IPS-18c (cell line): ENCODE results near the gene MCM10.
"Not testable (repeated sequence)": the region's sequence is repeated elsewhere in the genome, so short reads cannot be mapped to it uniquely, and the experiment has no call there.

Source experiments
- H3K4me3 ChIP-seq: 2 replicates; pipeline ENCODE4 v1.7.0; 2013; ENCODE audit warnings: low read depth, mild to moderate bottlenecking, low read length, moderate library complexity; ENCODE audit not compliant: insufficient read depth
- H3K9me3 ChIP-seq: one replicate; pipeline ENCODE4 v1.6.1; 2013; ENCODE audit warnings: mild to moderate bottlenecking, low read length, moderate library complexity; ENCODE audit not compliant: control insufficient read depth, insufficient read depth

The MCM10 gene

DNA sequence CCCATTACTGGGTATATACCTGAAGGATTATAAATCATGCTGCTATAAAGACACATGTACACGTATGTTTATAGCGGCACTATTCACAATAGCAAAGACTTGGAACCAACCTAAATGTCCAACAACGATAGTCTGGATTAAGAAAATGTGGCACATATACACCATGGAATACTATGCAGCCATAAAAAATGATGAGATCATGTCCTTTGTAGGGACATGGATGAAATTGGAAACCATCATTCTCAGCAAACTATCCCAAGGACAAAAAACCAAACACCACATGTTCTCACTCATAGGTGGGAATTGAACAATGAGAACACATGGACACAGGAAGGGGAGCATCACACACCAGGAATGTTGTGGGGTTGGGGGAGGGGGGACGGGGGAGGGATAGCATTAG, 5.5 kb upstream of the MCM10 start:
- H3K9me3 ChIP-seq, H3K4me3 ChIP-seq: not testable (repeated sequence)

DNA sequence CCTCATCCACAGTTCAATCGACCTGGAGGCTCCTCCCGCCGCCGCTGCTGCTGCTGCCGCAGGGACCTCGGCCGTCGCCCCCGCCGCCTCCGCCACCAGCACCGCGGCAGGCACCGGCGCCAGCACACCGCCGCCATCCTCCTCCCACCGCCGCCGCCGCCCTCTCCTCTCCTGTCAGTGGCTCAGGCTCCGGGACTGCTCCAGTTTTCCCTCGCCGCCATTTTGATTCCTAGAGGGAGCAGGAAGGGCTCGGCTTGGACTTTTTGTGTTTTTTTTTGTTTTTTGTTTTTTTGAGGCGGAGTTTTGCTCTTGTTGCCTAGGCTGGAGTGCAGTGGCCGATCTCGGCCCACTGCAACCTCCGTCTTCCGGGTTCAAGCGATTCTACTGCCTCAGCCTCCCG, 3.0 kb upstream of the MCM10 start:
- no peaks in the 10 kb centered on the region for H3K9me3 ChIP-seq
- H3K4me3 ChIP-seq = no peak overlapping the region

DNA sequence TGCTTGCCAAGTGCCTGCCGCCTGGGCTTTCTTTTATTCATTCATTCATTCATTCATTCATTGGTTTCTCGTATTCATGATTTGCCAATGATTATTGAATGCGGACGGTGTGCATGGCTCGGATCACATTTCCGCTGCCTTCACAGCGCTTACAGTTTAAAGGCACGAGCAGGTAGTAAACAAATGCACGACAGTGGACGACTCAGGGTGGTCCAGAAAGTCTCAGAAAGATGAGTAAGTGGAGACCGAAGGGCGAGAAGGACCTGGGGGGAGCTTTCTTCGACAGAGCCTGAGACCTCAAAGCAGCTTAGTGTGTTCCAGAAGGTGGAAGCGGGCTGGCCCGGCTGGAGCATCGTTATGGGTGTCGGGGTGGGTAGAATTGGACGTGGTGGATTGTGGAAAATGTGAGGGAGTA, 506 bp downstream of the MCM10 start:
- H3K4me3 ChIP-seq = peak overlapping the region; percentile 94
- no peaks in the 10 kb centered on the region for H3K9me3 ChIP-seq

DNA sequence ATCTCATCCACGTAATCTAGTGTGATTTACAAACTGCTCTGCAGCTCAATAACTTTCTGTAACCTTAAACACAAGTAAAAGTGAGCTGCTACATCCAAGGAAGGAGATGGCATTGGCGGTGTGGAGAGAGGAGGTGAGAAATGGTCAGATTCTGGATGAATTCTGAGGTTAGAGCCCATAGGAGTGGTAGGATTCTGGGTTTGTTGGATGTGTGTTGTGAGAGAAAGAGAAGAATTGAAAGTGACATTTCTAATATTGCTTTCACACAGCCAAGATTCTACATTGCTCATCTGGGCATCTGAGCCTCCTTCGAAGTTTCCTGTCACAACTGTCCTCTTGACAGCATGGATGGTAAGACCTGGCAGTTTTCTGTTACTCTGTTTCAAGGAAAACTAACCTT, 2.5 kb downstream of the MCM10 start:
- H3K9me3 ChIP-seq = no peaks in the 10 kb centered on the region
- H3K4me3 ChIP-seq = no peak overlapping the region

DNA sequence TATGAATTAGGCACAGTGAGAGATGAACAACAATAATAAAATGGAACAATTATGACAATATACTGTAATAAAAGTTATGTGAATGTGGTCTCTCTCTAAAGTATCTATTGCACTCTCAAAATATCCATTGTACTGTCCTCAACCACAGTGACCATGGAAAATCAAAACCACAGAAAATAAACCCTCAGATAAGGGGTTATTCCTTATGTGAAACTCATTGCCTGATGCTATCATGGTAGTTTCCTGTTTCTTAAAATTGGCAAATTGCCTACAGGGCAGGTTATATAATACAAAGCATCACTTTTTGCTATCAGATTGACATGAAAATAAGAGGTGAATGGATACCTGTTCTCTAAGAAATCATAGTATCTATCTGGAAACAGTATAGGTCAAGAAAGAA, 3.8 kb downstream of the MCM10 start:
- Histone ChIP-seq H3K4me3 (no peak overlapping the region), H3K9me3 (no peaks in the 10 kb centered on the region)

DNA sequence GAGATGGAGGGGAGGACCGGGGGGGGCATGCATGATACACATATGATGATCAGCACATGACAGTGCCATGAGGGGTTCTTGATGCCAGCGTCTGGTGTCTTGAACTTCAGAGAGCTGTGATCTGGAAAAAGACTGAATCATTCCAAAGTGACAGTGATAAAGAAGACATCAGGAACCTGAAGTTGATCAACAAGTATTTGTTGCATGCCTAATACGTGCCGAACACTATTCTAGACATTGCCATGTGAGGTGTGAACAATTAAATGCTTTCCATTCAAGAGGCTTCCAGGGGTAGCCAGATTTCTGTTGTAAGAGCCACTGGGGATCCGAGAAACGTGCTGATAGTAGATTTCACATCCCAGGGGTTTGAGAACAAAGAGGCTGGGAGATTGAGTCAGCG, 6.2 kb downstream of the MCM10 start:
- H3K4me3 ChIP-seq = no peak overlapping the region
- no peaks in the 10 kb centered on the region for H3K9me3 ChIP-seq

DNA sequence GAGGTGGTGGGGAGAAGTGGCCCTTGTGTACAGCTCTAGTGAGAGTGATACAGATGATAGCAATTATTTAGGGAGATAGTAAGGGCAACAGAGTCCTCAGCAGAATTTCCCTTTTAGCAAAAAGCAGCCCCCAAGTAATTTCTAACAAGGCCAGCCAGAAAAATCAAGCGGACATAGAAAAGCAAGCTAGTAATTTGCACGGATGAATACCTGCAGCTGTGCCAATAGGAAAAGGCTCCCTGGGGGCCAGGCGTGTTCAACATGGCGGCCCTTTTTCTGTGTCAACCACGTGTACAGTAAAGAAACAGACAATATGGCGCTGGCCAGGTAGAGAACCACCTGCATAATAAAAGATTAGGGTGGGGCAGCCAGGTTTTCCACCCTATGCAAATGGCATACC, 7.4 kb downstream of the MCM10 start:
- no peak overlapping the region for H3K4me3 ChIP-seq

DNA sequence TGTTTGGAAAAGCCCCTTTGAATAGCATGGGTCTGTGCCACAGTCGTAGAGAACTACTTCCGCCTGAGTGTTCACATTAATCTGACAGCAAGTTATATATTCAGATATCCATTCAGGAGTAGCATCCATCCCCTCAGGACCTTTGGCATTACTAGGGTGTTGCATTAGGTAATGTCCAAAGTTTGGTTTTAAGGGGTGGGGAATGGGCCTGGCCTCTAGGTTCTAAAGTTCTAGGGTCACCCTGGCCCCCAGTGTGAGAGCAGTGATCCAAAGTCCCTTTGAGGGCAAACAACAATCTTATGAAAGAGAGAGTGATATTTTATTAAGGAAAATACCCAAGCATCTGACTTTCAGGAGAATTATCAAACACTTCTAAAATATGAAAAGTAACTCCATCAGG, 12.3 kb downstream of the MCM10 start:
- Histone ChIP-seq H3K9me3 (no peaks in the 10 kb centered on the region), H3K4me3 (no peak overlapping the region)

More for the DNA sequence above, 7.4 kb downstream of the MCM10 start:
- H3K9me3 ChIP-seq = no peaks in the 10 kb centered on the region

DNA sequence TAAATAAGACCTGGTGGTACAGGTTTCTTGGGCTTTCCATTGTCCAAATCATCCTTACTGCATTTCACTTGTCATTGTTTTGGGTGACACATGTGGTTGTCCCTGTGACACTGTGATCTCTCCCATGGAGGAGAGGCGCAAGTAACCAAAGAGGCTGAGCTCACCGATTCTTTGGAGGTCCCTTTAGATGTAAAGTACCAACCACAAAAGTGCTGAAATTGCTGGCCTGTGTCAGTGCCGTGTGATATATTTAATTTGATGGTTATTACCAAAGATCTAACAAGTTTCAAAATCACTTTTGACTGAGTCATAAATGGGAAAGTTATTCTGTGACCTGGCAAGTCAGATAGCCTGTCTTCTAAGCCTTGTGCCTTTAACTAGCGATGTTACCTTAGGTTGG, 19.4 kb downstream of the MCM10 start:
- no peak overlapping the region for H3K4me3 ChIP-seq
- no peaks in the 10 kb centered on the region for H3K9me3 ChIP-seq

DNA sequence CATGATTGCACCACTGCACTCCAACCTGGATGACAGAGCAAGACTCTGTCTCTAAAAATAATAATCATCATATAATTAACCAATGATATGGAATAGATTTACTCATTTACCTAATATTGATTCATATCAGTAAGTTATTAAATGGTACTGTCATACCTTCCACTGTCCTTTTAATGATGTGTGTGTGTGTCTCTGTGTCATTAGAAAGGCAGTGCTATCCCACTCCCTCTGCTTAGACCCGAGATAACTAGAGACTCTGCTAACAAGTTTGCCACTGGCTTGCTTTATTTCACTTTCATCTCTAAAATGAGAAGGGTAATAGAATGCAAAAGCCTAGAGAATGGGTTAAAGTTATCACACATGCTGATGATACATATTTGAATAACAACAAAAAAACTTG, 21.1 kb downstream of the MCM10 start:
- Histone ChIP-seq H3K4me3 (no peak overlapping the region), H3K9me3 (no peaks in the 10 kb centered on the region)

DNA sequence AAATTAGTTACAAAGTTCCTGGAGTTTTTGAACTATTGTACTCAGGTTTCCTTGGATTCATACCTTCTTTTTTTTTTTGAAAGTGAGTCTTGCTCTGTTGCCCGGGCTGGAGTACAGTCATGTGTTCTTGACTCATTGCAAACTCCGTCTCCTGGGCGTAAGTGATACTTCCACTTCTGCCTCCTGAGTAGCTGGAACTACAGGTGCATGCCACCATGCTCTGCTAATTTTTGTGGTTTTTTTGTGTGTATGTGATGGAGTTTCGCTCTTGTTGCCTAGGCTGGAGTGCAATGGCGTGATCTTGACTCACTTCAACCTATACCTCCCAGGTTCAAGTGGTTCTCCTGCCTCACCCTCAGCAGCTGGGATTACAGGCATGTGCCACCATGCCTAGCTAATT, 22.3 kb downstream of the MCM10 start:
- H3K9me3 ChIP-seq = no peaks in the 10 kb centered on the region
- no peak overlapping the region for H3K4me3 ChIP-seq

DNA sequence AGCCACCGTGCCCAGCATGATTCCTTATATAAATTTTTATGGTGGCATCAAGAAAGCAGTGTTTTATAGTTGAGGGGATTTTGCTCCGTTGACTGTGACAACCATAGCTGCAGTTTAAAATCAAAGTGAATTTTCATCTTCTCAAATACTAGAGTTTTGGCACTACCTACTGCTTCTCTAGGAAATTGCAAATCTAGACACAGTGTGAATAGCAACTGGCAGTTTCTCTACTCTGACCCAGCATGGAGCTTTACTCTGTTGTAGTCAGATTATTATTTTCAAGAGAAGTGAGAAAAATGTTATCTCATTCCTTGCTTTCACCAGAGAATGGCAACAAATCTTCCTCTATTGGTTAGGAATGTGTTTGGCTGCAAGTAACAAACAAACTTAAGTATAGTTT, 22.9 kb downstream of the MCM10 start:
- H3K9me3 ChIP-seq = no peaks in the 10 kb centered on the region
- H3K4me3 ChIP-seq = no peak overlapping the region

DNA sequence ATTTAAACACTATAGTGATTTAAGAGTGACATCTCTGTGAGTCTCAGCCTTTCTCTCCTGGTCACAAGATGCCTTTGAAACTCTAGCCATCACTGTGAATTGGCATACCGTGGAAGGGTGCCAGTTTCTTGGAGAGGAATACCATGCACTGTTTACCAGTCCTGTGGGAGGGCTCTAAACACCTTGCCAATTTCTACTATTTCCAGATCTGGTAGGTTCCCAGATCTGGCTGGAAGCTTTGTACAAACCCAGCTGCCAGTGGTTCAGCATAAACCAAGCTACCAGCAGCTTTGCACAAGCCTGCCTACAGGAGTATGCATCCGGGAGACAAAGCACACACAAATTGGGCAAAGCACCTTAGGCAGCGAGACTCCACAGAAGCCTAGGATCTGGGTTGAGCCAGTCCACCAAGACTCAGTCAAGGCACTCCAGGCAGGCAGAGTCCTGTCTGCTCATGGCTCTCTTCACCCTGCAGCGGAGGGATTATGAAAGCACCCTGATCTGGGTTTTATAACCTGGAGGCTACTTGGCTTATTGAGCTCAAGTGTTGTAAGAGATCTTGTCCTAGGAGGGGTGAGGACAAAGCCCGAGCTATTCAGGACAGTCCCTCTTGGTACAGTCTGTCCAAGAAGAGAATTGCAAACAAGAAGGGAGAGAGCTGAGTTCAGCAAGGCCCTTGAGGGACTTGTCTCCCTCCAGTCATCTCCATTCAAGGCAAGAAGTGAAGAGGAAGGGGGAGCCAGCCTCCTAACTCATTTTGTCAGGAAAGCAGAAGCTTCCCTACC, 23.6 kb downstream of the MCM10 start:
- Histone ChIP-seq H3K4me3 (no peak overlapping the region), H3K9me3 (no peaks in the 10 kb centered on the region)

DNA sequence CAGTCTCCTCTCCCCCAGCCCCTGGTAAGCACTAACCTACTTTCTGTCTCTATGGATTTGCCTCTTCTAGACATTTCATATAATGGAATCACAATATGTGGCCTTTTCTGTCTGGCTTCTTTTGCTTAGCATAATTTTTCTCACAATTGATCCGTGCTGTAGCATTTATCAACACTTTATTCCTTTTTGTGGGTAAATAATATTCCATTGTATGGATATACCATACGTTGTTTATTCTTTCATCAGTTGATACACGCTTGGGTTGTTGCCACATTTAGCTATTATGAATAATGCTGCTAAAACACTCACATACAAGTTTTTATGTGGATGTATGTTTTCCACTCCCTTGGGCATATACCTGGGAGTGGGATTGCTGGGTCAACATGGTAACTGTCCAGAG, 25.8 kb downstream of the MCM10 start:
- H3K9me3 ChIP-seq = no peaks in the 10 kb centered on the region
- no peak overlapping the region for H3K4me3 ChIP-seq

DNA sequence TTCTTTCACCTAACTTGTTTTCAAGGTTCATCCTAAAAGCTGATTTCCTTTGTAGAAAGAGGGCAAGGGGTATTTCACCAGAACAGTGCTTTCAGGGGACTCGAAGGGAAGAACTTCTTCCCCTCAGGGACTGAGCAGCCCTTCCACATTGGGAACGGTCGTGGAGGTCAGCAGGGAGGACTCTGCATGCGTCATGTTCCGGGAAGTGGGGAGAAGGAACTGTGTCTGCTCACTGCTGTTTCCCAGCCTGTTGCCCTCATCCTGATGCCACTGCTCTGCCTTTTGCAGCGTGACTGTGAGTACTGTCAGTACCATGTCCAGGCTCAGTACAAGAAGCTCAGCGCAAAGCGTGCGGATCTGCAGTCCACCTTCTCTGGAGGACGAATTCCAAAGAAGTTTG, 27.2 kb downstream of the MCM10 start:
- no peak overlapping the region for H3K4me3 ChIP-seq
- no peaks in the 10 kb centered on the region for H3K9me3 ChIP-seq

DNA sequence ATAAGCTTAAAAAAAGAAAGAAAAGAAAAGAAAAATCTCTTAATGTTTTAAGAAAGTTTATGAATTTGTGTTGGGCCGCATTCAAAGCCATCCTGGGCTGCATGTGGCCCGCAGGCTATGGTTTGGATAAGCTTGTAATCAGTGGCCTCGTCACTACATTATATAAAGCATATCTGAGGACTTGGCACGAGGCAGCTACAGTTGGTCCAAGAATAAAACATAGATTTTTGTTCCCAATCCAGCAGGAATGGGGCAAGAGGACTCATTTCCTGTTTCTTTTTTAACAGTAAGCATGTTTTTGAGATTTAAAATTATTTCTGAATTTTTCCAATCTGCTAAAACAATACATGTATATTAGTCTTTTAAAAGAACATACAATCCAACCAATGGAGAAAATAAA, 28.6 kb downstream of the MCM10 start:
- Histone ChIP-seq H3K9me3 (no peaks in the 10 kb centered on the region), H3K4me3 (no peak overlapping the region)

DNA sequence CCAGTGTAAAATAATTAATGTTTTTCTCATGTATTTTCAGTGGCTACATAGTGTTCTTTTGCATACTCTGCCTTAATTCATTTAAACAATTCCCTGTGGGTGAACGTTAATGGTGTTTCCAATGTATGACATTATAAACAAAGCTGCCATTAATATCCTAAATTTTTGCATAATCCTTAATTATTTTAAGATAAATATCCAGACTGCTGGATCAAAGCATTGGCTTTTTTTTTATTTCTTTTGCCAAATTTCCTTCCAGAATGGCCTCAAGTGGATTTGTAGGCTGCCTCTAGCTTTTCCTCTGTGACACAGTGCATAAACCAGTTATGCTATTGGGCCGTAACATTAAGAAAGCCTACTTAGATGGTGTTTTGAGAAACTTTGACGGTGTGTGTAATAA, 29.5 kb downstream of the MCM10 start:
- Histone ChIP-seq H3K9me3 (no peaks in the 10 kb centered on the region), H3K4me3 (no peak overlapping the region)

DNA sequence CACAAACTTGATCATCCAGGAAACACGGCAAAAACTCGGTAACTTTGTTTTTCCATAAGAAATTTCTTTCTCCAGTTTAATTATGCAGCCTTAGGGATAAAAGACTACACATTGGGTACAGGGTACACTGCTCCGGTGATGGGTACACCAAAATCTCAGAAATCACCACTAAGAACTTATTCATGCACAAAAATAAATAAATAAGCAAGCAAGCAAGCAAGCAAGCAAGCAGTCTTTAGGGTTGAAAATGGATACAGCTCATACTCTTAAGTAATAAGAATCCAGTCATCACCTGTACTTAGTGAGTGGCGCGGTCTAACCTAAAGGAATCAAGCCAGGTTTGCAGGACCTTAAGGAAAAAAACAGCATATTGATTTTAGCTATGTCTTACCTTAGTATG, 30.0 kb downstream of the MCM10 start:
- H3K9me3 ChIP-seq = no peaks in the 10 kb centered on the region
- no peak overlapping the region for H3K4me3 ChIP-seq

DNA sequence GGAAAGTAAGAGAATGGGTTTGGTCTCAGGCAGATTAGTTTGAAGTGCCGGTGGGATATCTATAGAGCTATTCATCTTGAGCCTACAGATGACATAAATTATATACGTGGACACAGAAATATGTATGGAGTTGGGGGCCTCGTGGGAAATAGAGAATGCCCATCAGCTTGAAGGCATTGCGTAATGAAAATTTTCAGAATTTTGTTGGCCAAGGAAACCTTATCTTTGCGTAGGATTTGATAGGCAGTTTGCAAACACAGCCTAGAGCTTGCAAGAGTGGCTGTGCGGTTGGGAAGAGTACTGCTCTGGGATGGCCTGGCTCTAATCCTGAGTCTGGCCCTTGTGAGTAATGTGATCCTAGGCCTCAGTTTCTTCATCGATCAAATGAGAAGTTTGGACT, 32.3 kb downstream of the MCM10 start:
- no peak overlapping the region for H3K4me3 ChIP-seq
- no peaks in the 10 kb centered on the region for H3K9me3 ChIP-seq
